ENCODE measurements around the gene PYGB. TPM values are rescaled to one million over a fixed set of nuclear protein-coding genes. Genes with fewer than 3 reads are reported as not detected.
A peak's percentile ranks its signal among the peaks of the same experiment; 100 is the strongest.
"Not testable (repeated sequence)": the region's sequence is repeated elsewhere in the genome, so short reads cannot be mapped to it uniquely, and the experiment has no call there.

Gene PYGB
- total and polyA plus RNA-seq, 2 experiments from 2014 or later: 45.3 to 61.1 TPM

DNA sequence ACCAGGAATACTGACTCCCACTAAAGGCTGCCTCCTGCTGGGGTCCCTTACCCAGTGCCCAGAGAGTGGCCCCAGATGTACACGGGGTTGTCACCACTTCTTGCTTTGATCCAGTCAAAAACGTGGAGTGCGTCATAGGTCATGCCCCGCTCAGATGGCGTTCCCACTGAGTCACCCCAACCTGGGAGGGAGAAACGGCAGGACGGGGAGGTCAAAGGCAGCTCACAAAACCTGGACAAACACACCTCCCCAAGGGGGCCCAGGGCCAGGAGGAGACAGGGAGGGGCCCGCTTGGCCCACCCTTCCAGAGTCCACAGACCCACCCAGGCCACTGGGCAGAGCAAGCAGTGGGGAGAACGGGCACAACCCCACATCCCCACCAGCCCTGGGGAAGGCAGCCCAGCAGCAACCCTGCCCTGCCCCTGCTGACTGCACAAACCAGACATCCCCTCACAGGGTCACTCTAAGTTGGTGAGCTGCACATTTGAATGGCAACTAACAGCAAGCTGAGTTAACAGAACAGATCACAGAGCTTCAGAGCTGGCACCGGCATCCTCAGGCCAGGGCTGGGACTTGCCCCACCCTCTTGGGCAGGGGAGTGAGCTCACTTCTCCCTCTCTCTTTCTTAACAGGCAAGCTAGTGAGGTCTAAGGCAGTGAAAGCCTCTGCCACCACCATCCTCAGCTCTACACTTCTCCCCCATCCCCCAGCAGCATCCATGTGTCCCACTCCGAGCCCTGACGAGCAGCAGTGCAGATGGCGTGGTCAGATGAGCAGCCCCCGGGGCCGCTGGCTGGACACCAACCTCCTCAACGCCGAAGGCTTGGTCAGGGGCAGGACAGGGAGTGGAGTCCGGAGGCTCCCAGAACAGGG lies 61.7 kb downstream of the PYGB start:
- H3K4me2 ChIP-seq: peak overlapping the region; percentile 66
- H3K27me3 ChIP-seq: no peaks in the 10 kb centered on the region
- TF ChIP-seq EZH2phosphoT487 (IDR thresholded peaks at IDR 0.05; ENCODE audit: low read depth, severe bottlenecking, unreplicated experiment): no peak
- TF ChIP-seq, protein P1, sequence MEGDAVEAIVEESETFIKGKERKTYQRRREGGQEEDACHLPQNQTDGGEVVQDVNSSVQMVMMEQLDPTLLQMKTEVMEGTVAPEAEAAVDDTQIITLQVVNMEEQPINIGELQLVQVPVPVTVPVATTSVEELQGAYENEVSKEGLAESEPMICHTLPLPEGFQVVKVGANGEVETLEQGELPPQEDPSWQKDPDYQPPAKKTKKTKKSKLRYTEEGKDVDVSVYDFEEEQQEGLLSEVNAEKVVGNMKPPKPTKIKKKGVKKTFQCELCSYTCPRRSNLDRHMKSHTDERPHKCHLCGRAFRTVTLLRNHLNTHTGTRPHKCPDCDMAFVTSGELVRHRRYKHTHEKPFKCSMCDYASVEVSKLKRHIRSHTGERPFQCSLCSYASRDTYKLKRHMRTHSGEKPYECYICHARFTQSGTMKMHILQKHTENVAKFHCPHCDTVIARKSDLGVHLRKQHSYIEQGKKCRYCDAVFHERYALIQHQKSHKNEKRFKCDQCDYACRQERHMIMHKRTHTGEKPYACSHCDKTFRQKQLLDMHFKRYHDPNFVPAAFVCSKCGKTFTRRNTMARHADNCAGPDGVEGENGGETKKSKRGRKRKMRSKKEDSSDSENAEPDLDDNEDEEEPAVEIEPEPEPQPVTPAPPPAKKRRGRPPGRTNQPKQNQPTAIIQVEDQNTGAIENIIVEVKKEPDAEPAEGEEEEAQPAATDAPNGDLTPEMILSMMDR (IDR thresholded peaks at IDR 0.05; ENCODE audit: poor library complexity): no peak
- no peak for TF ChIP-seq EZH2 (IDR thresholded peaks at IDR 0.05; ENCODE audit: borderline replicate concordance)
- H2AFZ ChIP-seq: no peak overlapping the region
- WGBS (ENCODE audit: low lambda C conversion rate, missing lambda C conversion rate): 64% methylated on average over 18 of the region's 18 CpGs
- H3K36me3 ChIP-seq (replicated peaks; ENCODE audit: insufficient read depth, low read depth): no peaks in the 10 kb centered on the region
- peak; percentile 83 for DNase-seq (ENCODE audit: low spot score)
- H3K9me2 ChIP-seq (replicated peaks; ENCODE audit: insufficient read depth): no peaks in the 10 kb centered on the region
- H4K20me1 ChIP-seq (ENCODE audit: insufficient read depth, poor library complexity, severe bottlenecking): no peaks in the 10 kb centered on the region
- H3K4me1 ChIP-seq (ENCODE audit: insufficient read depth): peaks cover 29% of the 10 kb centered on the region
- H3K27ac ChIP-seq: peak overlapping the region; percentile 98
- H3K79me2 ChIP-seq: no peaks in the 10 kb centered on the region
- H3K4me3 ChIP-seq: no peak overlapping the region
- no peaks in the 10 kb centered on the region for H3K9me3 ChIP-seq (ENCODE audit: low read depth)

DNA sequence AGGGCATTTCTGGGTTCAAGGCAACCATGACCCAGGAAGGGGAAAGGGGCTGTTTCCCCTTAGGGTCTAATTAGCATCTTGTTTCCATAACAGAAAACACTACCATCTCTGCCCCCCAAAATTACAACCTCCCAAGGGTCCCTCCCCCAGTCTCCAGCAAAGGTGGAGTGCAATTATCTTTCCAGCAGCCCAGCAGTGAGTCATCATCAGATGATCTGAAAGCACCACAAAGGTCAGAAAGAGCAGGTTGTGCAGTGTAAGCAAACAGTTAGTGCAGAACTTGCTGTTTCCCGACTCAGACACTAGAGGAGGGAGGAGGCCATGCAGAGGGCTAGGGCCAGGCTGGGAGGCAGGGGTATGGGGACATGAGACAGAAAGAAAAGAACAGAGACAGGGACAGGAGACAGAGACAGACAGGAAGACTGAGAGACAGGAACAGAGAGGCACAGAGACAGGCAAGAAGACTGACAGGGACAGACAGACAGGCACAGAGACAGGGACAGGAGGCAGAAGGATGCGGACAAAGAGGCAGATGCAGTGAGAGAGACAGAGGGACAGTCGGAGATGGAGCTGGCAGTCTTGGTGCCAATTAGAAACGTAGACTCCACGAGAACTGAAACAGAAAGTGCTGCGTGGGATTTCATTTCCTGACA lies 62.5 kb downstream of the PYGB start:
- Histone ChIP-seq H3K4me3 (no peak overlapping the region), H3K36me3 (replicated peaks; ENCODE audit: insufficient read depth, low read depth) (no peaks in the 10 kb centered on the region), H3K9me2 (replicated peaks; ENCODE audit: insufficient read depth) (no peaks in the 10 kb centered on the region), H3K4me2 (peak overlapping the region; percentile 66), H4K20me1 (ENCODE audit: insufficient read depth, poor library complexity, severe bottlenecking) (no peaks in the 10 kb centered on the region), H3K27ac (peak overlapping the region; percentile 98), H2AFZ (no peak overlapping the region), H3K4me1 (ENCODE audit: insufficient read depth) (peaks cover 29% of the 10 kb centered on the region), H3K79me2 (no peaks in the 10 kb centered on the region), H3K27me3 (no peaks in the 10 kb centered on the region), H3K9me3 (ENCODE audit: low read depth) (no peaks in the 10 kb centered on the region)
- DNase-seq (ENCODE audit: low spot score): peak; percentile 91
- 50% methylated on average over 6 of the region's 6 CpGs for WGBS (ENCODE audit: low lambda C conversion rate, missing lambda C conversion rate)
- TF ChIP-seq EZH2 (IDR thresholded peaks at IDR 0.05; ENCODE audit: borderline replicate concordance) (no peak), EZH2phosphoT487 (IDR thresholded peaks at IDR 0.05; ENCODE audit: low read depth, severe bottlenecking, unreplicated experiment) (no peak)
- TF ChIP-seq, protein P1 (IDR thresholded peaks at IDR 0.05; ENCODE audit: poor library complexity): peak; percentile 55

DNA sequence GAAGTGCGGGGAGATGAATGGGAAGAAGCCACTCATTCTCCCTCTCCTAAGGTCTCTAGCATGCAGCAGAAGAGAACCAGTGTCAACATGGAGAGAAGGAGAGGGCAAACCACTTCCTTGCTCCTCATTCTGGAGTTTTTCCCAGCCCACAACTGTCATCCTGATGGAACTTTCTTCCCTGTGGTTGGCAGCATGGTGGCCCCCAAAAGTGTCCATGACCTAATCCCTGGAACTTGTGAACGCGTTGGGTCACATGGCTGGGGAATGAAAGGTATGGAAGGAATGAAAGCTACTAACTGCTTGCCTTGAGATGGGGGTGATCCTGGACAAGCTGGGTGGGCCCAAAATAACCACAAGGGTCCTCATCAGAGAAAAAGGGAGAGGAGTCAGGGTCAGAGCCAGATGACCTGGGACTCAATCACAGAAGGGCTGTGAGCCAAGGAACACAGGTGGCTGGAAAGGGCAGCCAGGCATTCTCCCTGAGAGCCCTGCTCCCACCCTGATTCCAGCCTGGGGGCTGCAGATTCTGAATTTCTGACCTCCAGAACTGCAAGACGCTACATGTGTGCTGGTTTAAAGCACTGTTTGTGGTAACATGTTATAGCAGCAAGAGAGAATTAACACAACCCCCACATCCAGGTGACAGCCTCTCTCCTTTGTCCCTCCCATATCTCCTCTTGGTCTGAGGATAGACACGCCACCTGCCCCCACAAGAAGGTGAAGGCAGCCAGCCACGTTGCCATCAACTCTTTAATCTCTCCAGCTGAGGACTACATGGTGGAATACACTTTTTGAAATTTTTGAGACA lies 63.2 kb downstream of the PYGB start:
- TF ChIP-seq EZH2phosphoT487 (IDR thresholded peaks at IDR 0.05; ENCODE audit: low read depth, severe bottlenecking, unreplicated experiment) (no peak), EZH2 (IDR thresholded peaks at IDR 0.05; ENCODE audit: borderline replicate concordance) (no peak)
- TF ChIP-seq, protein P1 (IDR thresholded peaks at IDR 0.05; ENCODE audit: poor library complexity): no peak
- Histone ChIP-seq H3K9me3 (ENCODE audit: low read depth) (no peaks in the 10 kb centered on the region), H3K9me2 (replicated peaks; ENCODE audit: insufficient read depth) (no peaks in the 10 kb centered on the region), H3K36me3 (replicated peaks; ENCODE audit: insufficient read depth, low read depth) (no peaks in the 10 kb centered on the region), H3K4me1 (ENCODE audit: insufficient read depth) (peaks cover 29% of the 10 kb centered on the region), H3K4me2 (peak overlapping the region; percentile 66), H4K20me1 (ENCODE audit: insufficient read depth, poor library complexity, severe bottlenecking) (no peaks in the 10 kb centered on the region), H3K27ac (peak overlapping the region; percentile 98), H2AFZ (no peak overlapping the region), H3K79me2 (no peaks in the 10 kb centered on the region), H3K4me3 (no peak overlapping the region), H3K27me3 (no peaks in the 10 kb centered on the region)
- 77% methylated on average over 6 of the region's 6 CpGs for WGBS (ENCODE audit: low lambda C conversion rate, missing lambda C conversion rate)
- no peak for DNase-seq (ENCODE audit: low spot score)

DNA sequence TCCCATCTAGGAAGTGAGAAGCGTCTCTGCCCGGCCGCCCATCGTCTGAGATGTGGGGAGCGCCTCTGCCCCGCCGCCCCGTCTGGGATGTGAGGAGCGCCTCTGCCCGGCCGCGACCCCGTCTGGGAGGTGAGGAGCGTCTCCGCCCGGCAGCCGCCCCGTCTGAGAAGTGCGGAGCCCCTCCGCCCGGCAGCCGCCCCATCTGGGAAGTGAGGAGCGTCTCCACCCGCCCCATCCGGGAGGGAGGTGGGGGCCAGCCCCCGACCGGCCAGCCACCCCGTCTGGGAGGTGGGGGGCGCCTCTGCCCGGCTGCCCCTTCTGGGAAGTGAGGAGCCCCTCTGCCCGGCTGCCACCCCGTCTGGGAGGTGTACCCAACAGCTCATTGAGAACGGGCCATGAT lies 64.8 kb downstream of the PYGB start:
- H3K27me3 ChIP-seq; H3K36me3 ChIP-seq (replicated peaks; ENCODE audit: insufficient read depth, low read depth); H3K79me2 ChIP-seq; H3K9me2 ChIP-seq (replicated peaks; ENCODE audit: insufficient read depth); H3K9me3 ChIP-seq (ENCODE audit: low read depth); H2AFZ ChIP-seq; H4K20me1 ChIP-seq (ENCODE audit: insufficient read depth, poor library complexity, severe bottlenecking); DNase-seq (ENCODE audit: low spot score); H3K27ac ChIP-seq; H3K4me3 ChIP-seq; H3K4me2 ChIP-seq: not testable (repeated sequence)
- peaks cover 29% of the 10 kb centered on the region for H3K4me1 ChIP-seq (ENCODE audit: insufficient read depth)
- WGBS (ENCODE audit: low lambda C conversion rate, missing lambda C conversion rate): no CpG with 5 or more reads among the region's 33 CpGs

Data from hepatocyte (in vitro differentiated cells).